HEK293 (cell line): Measurements from ENCODE around the gene PDE11A.

Experiments
- CTCF ChIA-PET: fragments of 350-600 bp; formaldehyde crosslinking; extraction: SDS; loops from one replicate; lab custom pipeline; 2021; ENCODE audit warnings: antibody characterized with exemption; lab: Yijun Ruan, JAX
- POLR2A ChIA-PET: fragments of 300-600 bp; formaldehyde crosslinking; extraction: SDS; loops from one replicate; lab custom pipeline; 2020; ENCODE audit warnings: antibody characterized with exemption, inconsistent platforms; lab: Yijun Ruan, JAX
- H3K27ac ChIP-seq: fragments of 200-500 bp; sonication (Bioruptor generic); 2 replicates; pipeline ENCODE4 v1.5.1; 2014; ENCODE audit warnings: low read depth, low read length, control low read depth, inconsistent platforms; ENCODE audit errors: extremely low read depth
- H3K36me3 ChIP-seq, 2 experiments: fragments of 200-500 bp in 1 of 2; sonication (Bioruptor generic) in 1 of 2; 1 replicate in 1 of 2; 2 replicates in 1 of 2; pipeline ENCODE4 v1.5.1; 2014 to 2017; ENCODE audit warnings: inconsistent platforms in 2 of 2, low read length in 2 of 2; ENCODE audit not compliant: control insufficient read depth in 2 of 2, insufficient read depth in 1 of 2
- H3K4me1 ChIP-seq: fragments of 200-500 bp; sonication (Bioruptor generic); 2 replicates; pipeline ENCODE4 v1.5.1; 2014; ENCODE audit warnings: mild to moderate bottlenecking, low read length, inconsistent platforms; ENCODE audit not compliant: control insufficient read depth, insufficient read depth
- H3K4me3 ChIP-seq: 2 replicates; pipeline ENCODE4 v1.5.1; 2011; ENCODE audit warnings: low read depth, mild to moderate bottlenecking, control low read depth, low read length, moderate library complexity
- H3K9me3 ChIP-seq: fragments of 200-500 bp; sonication (Bioruptor generic); 2 replicates; pipeline ENCODE4 v1.5.1; 2014; ENCODE audit warnings: low read depth, low read length, inconsistent platforms; ENCODE audit not compliant: control insufficient read depth, insufficient read depth
- GFI1B ChIP-seq: fragments of 450-650 bp; formaldehyde crosslinking; IDR thresholded peaks from 2 replicates; pipeline ENCODE4 v1.5.1; 2016; ENCODE audit warnings: missing biosample characterization, missing genetic modification characterization
- HOXC10 ChIP-seq: sonication (generic); formaldehyde crosslinking; IDR thresholded peaks from 2 replicates; pipeline ENCODE4 v1.8.1; 2023; ENCODE audit warnings: mild to moderate bottlenecking, missing genetic modification reagents
- PRDM1 ChIP-seq: fragments of 450-650 bp; formaldehyde crosslinking; IDR thresholded peaks from 2 replicates; pipeline ENCODE4; 2016; ENCODE audit warnings: missing biosample characterization, missing genetic modification characterization
- ZNF114 ChIP-seq: fragments of 450-650 bp; formaldehyde crosslinking; IDR thresholded peaks from 2 replicates; pipeline ENCODE4 v1.5.0; 2017; ENCODE audit warnings: missing biosample characterization, missing genetic modification characterization
- ZNF140 ChIP-seq: fragments of 450-650 bp; formaldehyde crosslinking; IDR thresholded peaks from 2 replicates; pipeline ENCODE4 v1.5.1; 2016; ENCODE audit warnings: missing biosample characterization, missing genetic modification characterization
- ZNF202 ChIP-seq: fragments of 450-650 bp; formaldehyde crosslinking; IDR thresholded peaks from 2 replicates; pipeline ENCODE4 v1.5.1; 2016; ENCODE audit warnings: missing biosample characterization, missing genetic modification characterization, borderline replicate concordance
- ZNF274 ChIP-seq, 2 experiments: fragments of 200-500 bp in 1 of 2; fragments of 450-650 bp in 1 of 2; sonication (Bioruptor generic) in 1 of 2; formaldehyde crosslinking in 1 of 2; IDR thresholded peaks; 2 replicates each; pipeline versions ENCODE4 v1.5.1 to v1.6.1; 2014 to 2016; ENCODE audit warnings: borderline replicate concordance in 1 of 2, inconsistent platforms in 1 of 2, low read length in 1 of 2, missing biosample characterization in 1 of 2, missing genetic modification characterization in 1 of 2
- ZNF623 ChIP-seq: fragments of 450-650 bp; formaldehyde crosslinking; IDR thresholded peaks from 2 replicates; pipeline ENCODE4 v1.5.1; 2016; ENCODE audit warnings: missing biosample characterization, missing genetic modification characterization
- ZNF837 ChIP-seq: fragments of 450-650 bp; formaldehyde crosslinking; IDR thresholded peaks from 2 replicates; pipeline ENCODE4 v1.5.1; 2016; ENCODE audit warnings: missing biosample characterization, missing genetic modification characterization
- TF ChIP-seq, protein P1 (sequence below): fragments of 450-650 bp; formaldehyde crosslinking; IDR thresholded peaks from 2 replicates; pipeline ENCODE4 v1.5.1; 2016; ENCODE audit warnings: missing biosample characterization, missing genetic modification characterization, borderline replicate concordance
- TF ChIP-seq, protein P2 (sequence below): fragments of 450-650 bp; formaldehyde crosslinking; IDR thresholded peaks from 2 replicates; pipeline ENCODE4 v1.5.1; 2016; ENCODE audit warnings: missing biosample characterization, missing genetic modification characterization
- TF ChIP-seq, protein P3 (sequence below): fragments of 450-650 bp; formaldehyde crosslinking; IDR thresholded peaks from 2 replicates; pipeline ENCODE4 v1.5.1; 2016; ENCODE audit warnings: missing biosample characterization, missing genetic modification characterization
- TF ChIP-seq, protein P4 (sequence below): fragments of 450-650 bp; formaldehyde crosslinking; IDR thresholded peaks from 2 replicates; pipeline ENCODE4 v1.5.1; 2016; ENCODE audit warnings: missing biosample characterization, missing genetic modification characterization, borderline replicate concordance
- TF ChIP-seq, protein P5 (sequence below): fragments of 450-650 bp; formaldehyde crosslinking; IDR thresholded peaks from 2 replicates; pipeline ENCODE4 v1.5.1; 2016; ENCODE audit warnings: missing biosample characterization, missing genetic modification characterization

Gene PDE11A

DNA sequence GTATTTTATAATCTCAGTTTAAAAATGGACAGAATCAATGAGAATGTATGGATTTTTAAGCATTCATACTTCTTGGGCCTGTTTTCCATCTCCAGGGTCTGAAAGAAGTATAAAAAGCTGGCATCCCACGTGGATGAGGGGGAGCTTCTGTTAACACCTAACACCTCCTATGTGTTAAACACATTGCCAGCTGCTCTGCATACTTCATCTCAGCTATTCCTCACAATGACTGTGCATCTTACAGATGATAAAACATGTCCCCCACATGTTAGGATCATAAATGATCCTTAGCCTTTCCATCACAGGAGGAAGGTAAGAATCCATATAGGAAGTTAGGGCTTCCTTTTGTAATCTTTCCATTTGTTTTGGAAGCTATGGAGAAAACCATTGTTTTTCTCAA, 440.9 kb downstream of the PDE11A start (continued):
- TF ChIP-seq, protein P1, sequence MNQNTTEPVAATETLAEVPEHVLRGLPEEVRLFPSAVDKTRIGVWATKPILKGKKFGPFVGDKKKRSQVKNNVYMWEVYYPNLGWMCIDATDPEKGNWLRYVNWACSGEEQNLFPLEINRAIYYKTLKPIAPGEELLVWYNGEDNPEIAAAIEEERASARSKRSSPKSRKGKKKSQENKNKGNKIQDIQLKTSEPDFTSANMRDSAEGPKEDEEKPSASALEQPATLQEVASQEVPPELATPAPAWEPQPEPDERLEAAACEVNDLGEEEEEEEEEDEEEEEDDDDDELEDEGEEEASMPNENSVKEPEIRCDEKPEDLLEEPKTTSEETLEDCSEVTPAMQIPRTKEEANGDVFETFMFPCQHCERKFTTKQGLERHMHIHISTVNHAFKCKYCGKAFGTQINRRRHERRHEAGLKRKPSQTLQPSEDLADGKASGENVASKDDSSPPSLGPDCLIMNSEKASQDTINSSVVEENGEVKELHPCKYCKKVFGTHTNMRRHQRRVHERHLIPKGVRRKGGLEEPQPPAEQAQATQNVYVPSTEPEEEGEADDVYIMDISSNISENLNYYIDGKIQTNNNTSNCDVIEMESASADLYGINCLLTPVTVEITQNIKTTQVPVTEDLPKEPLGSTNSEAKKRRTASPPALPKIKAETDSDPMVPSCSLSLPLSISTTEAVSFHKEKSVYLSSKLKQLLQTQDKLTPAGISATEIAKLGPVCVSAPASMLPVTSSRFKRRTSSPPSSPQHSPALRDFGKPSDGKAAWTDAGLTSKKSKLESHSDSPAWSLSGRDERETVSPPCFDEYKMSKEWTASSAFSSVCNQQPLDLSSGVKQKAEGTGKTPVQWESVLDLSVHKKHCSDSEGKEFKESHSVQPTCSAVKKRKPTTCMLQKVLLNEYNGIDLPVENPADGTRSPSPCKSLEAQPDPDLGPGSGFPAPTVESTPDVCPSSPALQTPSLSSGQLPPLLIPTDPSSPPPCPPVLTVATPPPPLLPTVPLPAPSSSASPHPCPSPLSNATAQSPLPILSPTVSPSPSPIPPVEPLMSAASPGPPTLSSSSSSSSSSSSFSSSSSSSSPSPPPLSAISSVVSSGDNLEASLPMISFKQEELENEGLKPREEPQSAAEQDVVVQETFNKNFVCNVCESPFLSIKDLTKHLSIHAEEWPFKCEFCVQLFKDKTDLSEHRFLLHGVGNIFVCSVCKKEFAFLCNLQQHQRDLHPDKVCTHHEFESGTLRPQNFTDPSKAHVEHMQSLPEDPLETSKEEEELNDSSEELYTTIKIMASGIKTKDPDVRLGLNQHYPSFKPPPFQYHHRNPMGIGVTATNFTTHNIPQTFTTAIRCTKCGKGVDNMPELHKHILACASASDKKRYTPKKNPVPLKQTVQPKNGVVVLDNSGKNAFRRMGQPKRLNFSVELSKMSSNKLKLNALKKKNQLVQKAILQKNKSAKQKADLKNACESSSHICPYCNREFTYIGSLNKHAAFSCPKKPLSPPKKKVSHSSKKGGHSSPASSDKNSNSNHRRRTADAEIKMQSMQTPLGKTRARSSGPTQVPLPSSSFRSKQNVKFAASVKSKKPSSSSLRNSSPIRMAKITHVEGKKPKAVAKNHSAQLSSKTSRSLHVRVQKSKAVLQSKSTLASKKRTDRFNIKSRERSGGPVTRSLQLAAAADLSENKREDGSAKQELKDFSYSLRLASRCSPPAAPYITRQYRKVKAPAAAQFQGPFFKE (tag by site-specific recombination): no peak
- no peak for TF ChIP-seq ZNF623
- no peak for TF ChIP-seq GFI1B (tag by site-specific recombination)
- TF ChIP-seq ZNF114: no peak
- TF ChIP-seq, protein P2, sequence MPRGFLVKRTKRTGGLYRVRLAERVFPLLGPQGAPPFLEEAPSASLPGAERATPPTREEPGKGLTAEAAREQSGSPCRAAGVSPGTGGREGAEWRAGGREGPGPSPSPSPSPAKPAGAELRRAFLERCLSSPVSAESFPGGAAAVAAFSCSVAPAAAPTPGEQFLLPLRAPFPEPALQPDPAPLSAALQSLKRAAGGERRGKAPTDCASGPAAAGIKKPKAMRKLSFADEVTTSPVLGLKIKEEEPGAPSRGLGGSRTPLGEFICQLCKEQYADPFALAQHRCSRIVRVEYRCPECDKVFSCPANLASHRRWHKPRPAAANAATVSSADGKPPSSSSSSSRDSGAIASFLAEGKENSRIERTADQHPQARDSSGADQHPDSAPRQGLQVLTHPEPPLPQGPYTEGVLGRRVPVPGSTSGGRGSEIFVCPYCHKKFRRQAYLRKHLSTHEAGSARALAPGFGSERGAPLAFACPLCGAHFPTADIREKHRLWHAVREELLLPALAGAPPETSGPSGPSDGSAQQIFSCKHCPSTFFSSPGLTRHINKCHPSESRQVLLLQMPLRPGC (tag by site-specific recombination): no peak
- TF ChIP-seq ZNF837: no peak
- no peak for TF ChIP-seq ZNF202 (tag by site-specific recombination)
- TF ChIP-seq, all 188 proteins: peak for 0

DNA sequence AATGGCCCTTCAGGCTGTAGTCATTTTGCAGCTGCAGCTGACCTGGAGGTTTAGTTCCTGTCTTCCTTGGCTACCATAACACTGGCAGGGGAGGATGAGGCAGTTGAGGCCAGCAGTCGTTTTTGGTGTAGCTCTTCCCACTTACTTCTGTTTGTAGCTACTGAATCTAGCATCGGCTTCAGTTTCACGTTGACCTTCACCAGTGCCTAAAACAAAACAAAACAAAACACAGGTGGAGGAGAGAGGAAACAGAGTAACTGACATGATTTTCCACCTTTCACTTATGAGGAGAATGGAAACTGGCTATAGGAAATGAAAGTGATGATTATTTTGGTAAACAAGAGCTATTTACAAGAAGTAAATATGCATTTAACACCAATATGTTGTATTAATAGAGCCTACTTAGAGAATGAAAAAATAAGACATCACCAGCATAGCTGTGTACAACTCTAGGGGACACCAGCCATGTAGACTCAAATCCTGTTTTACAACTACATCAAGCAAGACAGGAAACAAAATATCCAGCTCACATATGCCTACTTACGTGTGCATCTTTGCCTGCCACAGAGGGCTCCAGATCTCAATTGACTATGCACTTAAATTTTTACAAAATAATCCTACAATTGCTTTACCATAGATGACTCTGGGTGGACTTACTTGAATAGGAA, 443.1 kb downstream of the PDE11A start:
- Histone ChIP-seq H3K36me3 (no peaks in the 10 kb centered on the region), H3K4me3 (no peak overlapping the region), H3K27ac (no peak overlapping the region), H3K4me1 (peaks cover 3% of the 10 kb centered on the region; the same call in 1 of the 2 replicates), H3K9me3 (no peaks in the 10 kb centered on the region)
- TF ChIP-seq HOXC10 (no peak), ZNF140 (no peak), PRDM1 (peak; percentile 59; the same call in 1 of the 2 replicates), ZNF274 (IDR thresholded peaks at IDR 0.05; ENCODE audit: low read length) (no peak), ZNF274 (tag by site-specific recombination; IDR thresholded peaks at IDR 0.05; ENCODE audit: borderline replicate concordance) (no peak)
- ChIA-PET POLR2A (no interaction called here), CTCF (interaction anchor here (0.7 to 1.5 kb wide), 5 partner anchors 25 to 465 kb away, joined by 3 to 7 read pairs (median 4); no protein-coding TSS in a partner anchor)

DNA sequence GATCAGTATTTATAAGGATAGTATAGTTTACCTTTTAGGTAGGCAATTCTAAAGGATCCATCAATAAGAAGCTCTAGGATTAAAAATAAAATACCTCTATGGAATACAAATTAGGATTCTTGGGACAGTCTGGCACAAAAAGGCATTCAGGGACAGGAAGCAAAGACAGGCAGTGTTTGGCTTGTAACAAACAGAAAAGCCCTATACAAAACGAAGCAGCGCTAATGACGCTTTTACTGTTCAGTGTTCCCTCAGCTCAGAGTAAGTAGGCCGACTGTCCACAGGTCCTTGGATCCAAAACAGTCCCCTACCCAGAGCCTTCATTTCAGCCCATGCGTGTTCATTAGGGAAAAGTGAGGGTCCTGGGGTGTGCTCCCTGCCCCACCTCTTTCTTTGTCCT, 443.7 kb downstream of the PDE11A start:
- POLR2A ChIA-PET: no interaction called here
- H3K9me3 ChIP-seq: no peaks in the 10 kb centered on the region
- CTCF ChIA-PET: interaction anchor here (0.8 kb wide), 1 partner anchor 464 kb away, joined by 3 read pairs; no protein-coding TSS in a partner anchor
- H3K36me3 ChIP-seq: no peaks in the 10 kb centered on the region
- H3K27ac ChIP-seq: no peak overlapping the region
- H3K4me3 ChIP-seq: no peak overlapping the region
- H3K4me1 ChIP-seq: peaks cover 3% of the 10 kb centered on the region; the same call in 1 of the 2 replicates
- TF ChIP-seq, protein P3, sequence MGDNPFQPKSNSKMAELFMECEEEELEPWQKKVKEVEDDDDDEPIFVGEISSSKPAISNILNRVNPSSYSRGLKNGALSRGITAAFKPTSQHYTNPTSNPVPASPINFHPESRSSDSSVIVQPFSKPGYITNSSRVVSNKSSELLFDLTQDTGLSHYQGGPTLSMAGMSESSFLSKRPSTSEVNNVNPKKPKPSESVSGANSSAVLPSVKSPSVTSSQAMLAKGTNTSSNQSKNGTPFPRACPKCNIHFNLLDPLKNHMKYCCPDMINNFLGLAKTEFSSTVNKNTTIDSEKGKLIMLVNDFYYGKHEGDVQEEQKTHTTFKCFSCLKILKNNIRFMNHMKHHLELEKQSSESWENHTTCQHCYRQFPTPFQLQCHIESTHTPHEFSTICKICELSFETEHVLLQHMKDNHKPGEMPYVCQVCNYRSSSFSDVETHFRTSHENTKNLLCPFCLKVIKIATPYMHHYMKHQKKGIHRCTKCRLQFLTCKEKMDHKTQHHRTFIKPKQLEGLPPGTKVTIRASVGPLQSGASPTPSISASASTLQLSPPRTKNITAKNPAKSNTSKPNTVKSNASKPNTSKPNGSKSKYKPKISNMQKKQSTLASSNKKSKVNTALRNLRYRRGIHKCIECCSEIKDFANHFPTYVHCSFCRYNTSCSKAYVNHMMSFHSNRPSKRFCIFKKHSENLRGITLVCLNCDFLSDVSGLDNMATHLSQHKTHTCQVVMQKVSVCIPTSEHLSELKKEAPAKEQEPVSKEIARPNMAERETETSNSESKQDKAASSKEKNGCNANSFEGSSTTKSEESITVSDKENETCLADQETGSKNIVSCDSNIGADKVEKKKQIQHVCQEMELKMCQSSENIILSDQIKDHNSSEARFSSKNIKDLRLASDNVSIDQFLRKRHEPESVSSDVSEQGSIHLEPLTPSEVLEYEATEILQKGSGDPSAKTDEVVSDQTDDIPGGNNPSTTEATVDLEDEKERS (tag by site-specific recombination): no peak
- TF ChIP-seq, protein P4, sequence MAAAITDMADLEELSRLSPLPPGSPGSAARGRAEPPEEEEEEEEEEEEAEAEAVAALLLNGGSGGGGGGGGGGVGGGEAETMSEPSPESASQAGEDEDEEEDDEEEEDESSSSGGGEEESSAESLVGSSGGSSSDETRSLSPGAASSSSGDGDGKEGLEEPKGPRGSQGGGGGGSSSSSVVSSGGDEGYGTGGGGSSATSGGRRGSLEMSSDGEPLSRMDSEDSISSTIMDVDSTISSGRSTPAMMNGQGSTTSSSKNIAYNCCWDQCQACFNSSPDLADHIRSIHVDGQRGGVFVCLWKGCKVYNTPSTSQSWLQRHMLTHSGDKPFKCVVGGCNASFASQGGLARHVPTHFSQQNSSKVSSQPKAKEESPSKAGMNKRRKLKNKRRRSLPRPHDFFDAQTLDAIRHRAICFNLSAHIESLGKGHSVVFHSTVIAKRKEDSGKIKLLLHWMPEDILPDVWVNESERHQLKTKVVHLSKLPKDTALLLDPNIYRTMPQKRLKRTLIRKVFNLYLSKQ (tag by site-specific recombination): no peak
- TF ChIP-seq, protein P5, sequence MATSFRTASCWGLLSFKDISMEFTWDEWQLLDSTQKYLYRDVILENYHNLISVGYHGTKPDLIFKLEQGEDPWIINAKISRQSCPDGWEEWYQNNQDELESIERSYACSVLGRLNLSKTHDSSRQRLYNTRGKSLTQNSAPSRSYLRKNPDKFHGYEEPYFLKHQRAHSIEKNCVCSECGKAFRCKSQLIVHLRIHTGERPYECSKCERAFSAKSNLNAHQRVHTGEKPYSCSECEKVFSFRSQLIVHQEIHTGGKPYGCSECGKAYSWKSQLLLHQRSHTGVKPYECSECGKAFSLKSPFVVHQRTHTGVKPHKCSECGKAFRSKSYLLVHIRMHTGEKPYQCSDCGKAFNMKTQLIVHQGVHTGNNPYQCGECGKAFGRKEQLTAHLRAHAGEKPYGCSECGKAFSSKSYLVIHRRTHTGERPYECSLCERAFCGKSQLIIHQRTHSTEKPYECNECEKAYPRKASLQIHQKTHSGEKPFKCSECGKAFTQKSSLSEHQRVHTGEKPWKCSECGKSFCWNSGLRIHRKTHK (tag by site-specific recombination): no peak
